WTC11 (cell line): Measurements from ENCODE around the gene TM9SF1.

Experiments used
- ATF1 ChIP-seq: sonication (generic); formaldehyde crosslinking; IDR thresholded peaks from 2 replicates; pipeline ENCODE4 v1.8.1; 2023; ENCODE audit warnings: mild to moderate bottlenecking, moderate library complexity, missing genetic modification reagents
- CREB1 ChIP-seq: sonication (generic); formaldehyde crosslinking; IDR thresholded peaks from 2 replicates; pipeline ENCODE4 v1.8.0; 2023; ENCODE audit warnings: mild to moderate bottlenecking, missing genetic modification reagents
- CTCF ChIP-seq: fragments of 200-600 bp; IDR thresholded peaks from 2 replicates; pipeline ENCODE4 v1.8.0; 2022; ENCODE audit warnings: antibody characterized with exemption
- ELF4 ChIP-seq: sonication (generic); formaldehyde crosslinking; IDR thresholded peaks from 2 replicates; pipeline ENCODE4 v1.8.1; 2022; ENCODE audit warnings: low read depth, mild to moderate bottlenecking, moderate library complexity, missing genetic modification reagents
- ESRRA ChIP-seq: sonication (generic); formaldehyde crosslinking; IDR thresholded peaks from 2 replicates; pipeline ENCODE4 v1.8.1; 2022; ENCODE audit warnings: mild to moderate bottlenecking, missing genetic modification reagents, borderline replicate concordance
- GABPB1 ChIP-seq: sonication (generic); formaldehyde crosslinking; IDR thresholded peaks from 2 replicates; pipeline ENCODE4 v1.8.1; 2023; ENCODE audit warnings: mild to moderate bottlenecking, missing genetic modification reagents
- HMGXB4 ChIP-seq: sonication (generic); formaldehyde crosslinking; IDR thresholded peaks from 2 replicates; pipeline ENCODE4 v1.8.1; 2023; ENCODE audit warnings: mild to moderate bottlenecking, moderate library complexity, missing genetic modification reagents
- PRDM15 ChIP-seq: sonication (generic); formaldehyde crosslinking; IDR thresholded peaks from 2 replicates; pipeline ENCODE4 v1.8.0; 2022; ENCODE audit warnings: missing genetic modification reagents
- STAT6 ChIP-seq: sonication (generic); formaldehyde crosslinking; conservative IDR thresholded peaks from 2 replicates; pipeline ENCODE4 v1.8.1; 2023; ENCODE audit warnings: mild to moderate bottlenecking, low read depth, missing genetic modification reagents, moderate library complexity
- ZNF671 ChIP-seq: fragments of 250-450 bp; sonication (Bioruptor Pico); IDR thresholded peaks from 2 replicates; pipeline ENCODE4 v1.8.0; 2021; ENCODE audit warnings: mild to moderate bottlenecking

GRCh38 chr14:24176599-24176998 lies 18.6 kb downstream of the TM9SF1 start:
- TF ChIP-seq ELF4 = no peak
- TF ChIP-seq ATF1 (CRISPR knock-in tag) = no peak
- TF ChIP-seq CTCF = no peak
- TF ChIP-seq HMGXB4 (CRISPR knock-in tag) = no peak
- TF ChIP-seq ZNF671 (CRISPR knock-in tag) = no peak
- no peak for TF ChIP-seq GABPB1 (CRISPR knock-in tag)
- no peak for TF ChIP-seq CREB1 (CRISPR knock-in tag)
- TF ChIP-seq STAT6 (CRISPR knock-in tag) = no peak
- no peak for TF ChIP-seq ESRRA (CRISPR knock-in tag)
- TF ChIP-seq PRDM15 = no peak
